KMS-11 (cell line): ENCODE data around the gene CPED1.

Source experiments
- H2AFZ ChIP-seq: fragments of 200-600 bp; sonication (generic); 2 replicates; pipeline ENCODE4 v1.6.1; 2016; ENCODE audit warnings: antibody characterized with exemption, mixed run types, low read depth
- H3K27ac ChIP-seq: fragments of 200-600 bp; sonication (generic); 2 replicates; pipeline ENCODE4 v1.6.1; 2016; ENCODE audit warnings: mild to moderate bottlenecking, mixed run types
- H3K27me3 ChIP-seq: fragments of 200-600 bp; sonication (generic); 2 replicates; pipeline ENCODE4 v1.6.1; 2017; ENCODE audit warnings: mild to moderate bottlenecking, low read depth, mixed run types, moderate library complexity; ENCODE audit not compliant: insufficient read depth
- H3K36me3 ChIP-seq: fragments of 200-600 bp; sonication (generic); 2 replicates; pipeline ENCODE4 v1.6.1; 2017; ENCODE audit warnings: mild to moderate bottlenecking, mixed run types; ENCODE audit not compliant: insufficient read depth
- H3K4me1 ChIP-seq: fragments of 200-600 bp; sonication (generic); 2 replicates; pipeline ENCODE4 v1.6.1; 2016; ENCODE audit warnings: mild to moderate bottlenecking, low read depth, mixed run types; ENCODE audit not compliant: poor library complexity, severe bottlenecking
- H3K4me2 ChIP-seq: fragments of 200-600 bp; sonication (generic); 2 replicates; pipeline ENCODE4 v1.7.0; 2016; ENCODE audit warnings: mild to moderate bottlenecking, mixed run types
- H3K4me3 ChIP-seq: fragments of 200-600 bp; sonication (generic); IDR thresholded peaks from 2 replicates; pipeline ENCODE4 v1.6.1; 2017; ENCODE audit warnings: low read depth, low read length, mixed read lengths; ENCODE audit not compliant: insufficient read depth
- H3K79me2 ChIP-seq: fragments of 200-600 bp; sonication (generic); 2 replicates; pipeline ENCODE4 v1.6.1; 2016; ENCODE audit warnings: low read depth, mixed run types; ENCODE audit not compliant: insufficient read depth
- H3K9ac ChIP-seq: fragments of 200-600 bp; sonication (generic); 2 replicates; pipeline ENCODE4 v1.6.1; 2016; ENCODE audit warnings: mild to moderate bottlenecking, mixed run types
- H4K20me1 ChIP-seq: fragments of 200-600 bp; sonication (generic); 2 replicates; pipeline ENCODE4 v1.6.1; 2016; ENCODE audit warnings: mild to moderate bottlenecking, mixed run types; ENCODE audit not compliant: insufficient read depth
- CTCF ChIP-seq: fragments of 200-600 bp; sonication (generic); conservative IDR thresholded peaks from 2 replicates; pipeline ENCODE4 v1.6.1; 2017; ENCODE audit warnings: low read depth, mild to moderate bottlenecking, antibody characterized with exemption, low read length, moderate library complexity, mixed read lengths

The CPED1 gene

GRCh38 chr7:121322460-121322859 lies 333.9 kb downstream of the CPED1 start:
- Histone ChIP-seq H3K9ac (no peak overlapping the region), H2AFZ (no peak overlapping the region), H4K20me1 (no peaks in the 10 kb centered on the region), H3K4me1 (no peaks in the 10 kb centered on the region), H3K27me3 (no peaks in the 10 kb centered on the region), H3K79me2 (no peaks in the 10 kb centered on the region), H3K36me3 (no peaks in the 10 kb centered on the region), H3K4me3 (no peak overlapping the region), H3K27ac (no peak overlapping the region), H3K4me2 (no peak overlapping the region)
- no peak for TF ChIP-seq CTCF

GRCh38 chr7:121323515-121324302 lies 335.2 kb downstream of the CPED1 start:
- Histone ChIP-seq H4K20me1 (no peaks in the 10 kb centered on the region), H3K4me3 (no peak overlapping the region), H3K36me3 (no peaks in the 10 kb centered on the region), H3K9ac (no peak overlapping the region), H3K27me3 (no peaks in the 10 kb centered on the region), H3K27ac (no peak overlapping the region), H3K4me2 (no peak overlapping the region), H3K79me2 (no peaks in the 10 kb centered on the region), H3K4me1 (no peaks in the 10 kb centered on the region), H2AFZ (no peak overlapping the region)
- no peak for TF ChIP-seq CTCF

GRCh38 chr7:121327671-121328070 lies 339.2 kb downstream of the CPED1 start:
- no peak overlapping the region for H3K9ac ChIP-seq
- no peaks in the 10 kb centered on the region for H3K79me2 ChIP-seq
- H3K27ac ChIP-seq, result no peak overlapping the region
- H3K4me1 ChIP-seq, result no peaks in the 10 kb centered on the region
- no peaks in the 10 kb centered on the region for H3K27me3 ChIP-seq
- TF ChIP-seq CTCF, result no peak
- no peak overlapping the region for H2AFZ ChIP-seq
- no peak overlapping the region for H3K4me3 ChIP-seq
- H4K20me1 ChIP-seq, result no peaks in the 10 kb centered on the region
- H3K36me3 ChIP-seq, result no peaks in the 10 kb centered on the region
- no peak overlapping the region for H3K4me2 ChIP-seq

GRCh38 chr7:121328508-121329190 lies 340.1 kb downstream of the CPED1 start, which contains the start of gene WNT16:
Gene WNT16, plus strand, starts transcription at chr7:121329000. Its CDS starts 293 bp downstream, at chr7:121329293.
- H3K4me1 ChIP-seq, result no peaks in the 10 kb centered on the region
- no peak for TF ChIP-seq CTCF
- H2AFZ ChIP-seq, result no peak within 1 kb of the TSS
- no peaks in the 10 kb centered on the region for H3K36me3 ChIP-seq
- H3K27ac ChIP-seq, result no peak within 1 kb of the TSS
- H3K9ac ChIP-seq, result no peak within 1 kb of the TSS
- no peaks in the 10 kb centered on the region for H3K27me3 ChIP-seq
- H3K4me3 ChIP-seq, result no peak within 1 kb of the TSS
- no peaks in the 10 kb centered on the region for H3K79me2 ChIP-seq
- no peaks in the 10 kb centered on the region for H4K20me1 ChIP-seq
- H3K4me2 ChIP-seq, result no peak within 1 kb of the TSS
